ENCODE measurements around the gene ADARB1. TPM values are rescaled to one million over a fixed set of nuclear protein-coding genes. Genes with fewer than 3 reads are reported as not detected.

Gene ADARB1
- total RNA-seq, 1 experiment from 2014 or later, result 12.1 TPM

GRCh38 chr21:45059121-45059520 is 15.3 kb upstream of the ADARB1 start:
- TF ChIP-seq EZH2 (IDR thresholded peaks at IDR 0.05; ENCODE audit: low read depth), result no peak
- no peak for TF ChIP-seq CTCF (conservative IDR thresholded peaks at IDR 0.05)
- Histone ChIP-seq H3K9me3 (ENCODE audit: insufficient read depth, low read depth) (no peaks in the 10 kb centered on the region), H3K4me1 (replicated peaks; ENCODE audit: insufficient read depth) (no peaks in the 10 kb centered on the region), H2AFZ (no peak overlapping the region), H3K27me3 (ENCODE audit: insufficient read depth, low read depth) (peaks cover 8% of the 10 kb centered on the region; the same call in 1 of the 2 replicates), H3K79me2 (ENCODE audit: low read depth) (no peaks in the 10 kb centered on the region), H3K27ac (no peak overlapping the region), H3K4me2 (no peak overlapping the region), H3K9me2 (ENCODE audit: insufficient read depth) (no peaks in the 10 kb centered on the region), H3F3A (ENCODE audit: insufficient read depth, low read depth) (no peaks in the 10 kb centered on the region), H3K36me3 (ENCODE audit: low read depth) (no peaks in the 10 kb centered on the region), H4K20me1 (ENCODE audit: insufficient read depth) (no peaks in the 10 kb centered on the region), H3K4me3 (no peak overlapping the region)
- ChIA-PET CTCF (interaction anchor here (0.7 kb wide), 1 partner anchor 972 kb away, joined by 4 read pairs; no protein-coding TSS in a partner anchor), POLR2A (ENCODE audit: unreplicated experiment) (no interaction called here)
- intact Hi-C loops (cut with micrococcal nuclease; ENCODE audit: unreplicated experiment), result no loop called here
- no peak for DNase-seq
- no TSS peak for BruUV-seq (replicated peaks)

- Histone ChIP-seq H3K27ac (no peak overlapping the region), H3K36me3 (ENCODE audit: low read depth) (no peaks in the 10 kb centered on the region), H3K4me1 (replicated peaks; ENCODE audit: insufficient read depth) (no peaks in the 10 kb centered on the region), H3K9me2 (ENCODE audit: insufficient read depth) (no peaks in the 10 kb centered on the region), H3K27me3 (ENCODE audit: insufficient read depth, low read depth) (no peaks in the 10 kb centered on the region), H2AFZ (no peak overlapping the region), H3F3A (ENCODE audit: insufficient read depth, low read depth) (no peaks in the 10 kb centered on the region), H3K4me2 (no peak overlapping the region), H3K9me3 (ENCODE audit: insufficient read depth, low read depth) (no peaks in the 10 kb centered on the region), H3K4me3 (no peak overlapping the region), H3K79me2 (ENCODE audit: low read depth) (no peaks in the 10 kb centered on the region), H4K20me1 (ENCODE audit: insufficient read depth) (no peaks in the 10 kb centered on the region)
- POLR2A ChIA-PET (ENCODE audit: unreplicated experiment), result no interaction called here
- TF ChIP-seq CTCF (conservative IDR thresholded peaks at IDR 0.05), result no peak
- TF ChIP-seq EZH2 (IDR thresholded peaks at IDR 0.05; ENCODE audit: low read depth), result no peak
- BruUV-seq (replicated peaks), result no TSS peak
- DNase-seq, result no peak
- intact Hi-C loops (cut with micrococcal nuclease; ENCODE audit: unreplicated experiment), result no loop called here
- CTCF ChIA-PET, result no interaction called here
These were observed 14.3 kb upstream of the ADARB1 start for GRCh38 chr21:45060089-45060488.

- no TSS peak for BruUV-seq (replicated peaks)
- Histone ChIP-seq H4K20me1 (ENCODE audit: insufficient read depth) (no peaks in the 10 kb centered on the region), H3K27ac (no peak overlapping the region), H3F3A (ENCODE audit: insufficient read depth, low read depth) (no peaks in the 10 kb centered on the region), H2AFZ (no peak overlapping the region), H3K9me2 (ENCODE audit: insufficient read depth) (no peaks in the 10 kb centered on the region), H3K4me1 (replicated peaks; ENCODE audit: insufficient read depth) (no peaks in the 10 kb centered on the region), H3K4me2 (no peak overlapping the region), H3K79me2 (ENCODE audit: low read depth) (no peaks in the 10 kb centered on the region), H3K27me3 (ENCODE audit: insufficient read depth, low read depth) (no peaks in the 10 kb centered on the region), H3K36me3 (ENCODE audit: low read depth) (no peaks in the 10 kb centered on the region), H3K4me3 (no peak overlapping the region), H3K9me3 (ENCODE audit: insufficient read depth, low read depth) (no peaks in the 10 kb centered on the region)
- no peak for DNase-seq
- TF ChIP-seq CTCF (conservative IDR thresholded peaks at IDR 0.05) (no peak), EZH2 (IDR thresholded peaks at IDR 0.05; ENCODE audit: low read depth) (no peak)
- intact Hi-C loops (cut with micrococcal nuclease; ENCODE audit: unreplicated experiment), result no loop called here
- ChIA-PET POLR2A (ENCODE audit: unreplicated experiment) (no interaction called here), CTCF (no interaction called here)
These were observed 13.6 kb upstream of the ADARB1 start for GRCh38 chr21:45060675-45061311.
